ENCODE measurements around the gene SHANK3.

Gene SHANK3

DNA sequence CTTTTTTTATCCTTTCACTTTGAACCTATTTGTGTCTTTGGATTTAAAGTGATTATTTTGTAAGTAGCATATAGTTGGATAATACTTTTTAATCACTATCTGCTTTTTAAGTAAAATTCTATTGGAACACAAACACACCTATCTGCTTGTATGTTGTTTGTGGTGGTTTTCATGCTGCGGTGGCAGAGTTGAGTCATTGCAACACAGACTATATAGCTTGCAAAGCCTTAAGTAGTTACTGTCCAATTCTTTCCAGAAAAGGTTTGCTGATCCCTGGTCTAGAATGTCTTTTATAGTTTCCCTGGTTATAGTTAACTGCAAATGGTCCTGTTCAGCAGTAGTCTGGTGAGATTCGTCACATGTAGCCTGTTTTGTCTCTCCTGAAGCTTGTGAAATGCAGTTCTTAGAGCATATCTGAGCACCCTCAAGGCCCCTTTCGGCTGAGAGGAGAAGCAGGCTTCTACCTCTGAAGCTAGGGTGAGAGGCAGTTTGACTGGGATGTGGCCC is 21.5 kb downstream of the SHANK3 start:
- TF ChIP-seq, protein P1, sequence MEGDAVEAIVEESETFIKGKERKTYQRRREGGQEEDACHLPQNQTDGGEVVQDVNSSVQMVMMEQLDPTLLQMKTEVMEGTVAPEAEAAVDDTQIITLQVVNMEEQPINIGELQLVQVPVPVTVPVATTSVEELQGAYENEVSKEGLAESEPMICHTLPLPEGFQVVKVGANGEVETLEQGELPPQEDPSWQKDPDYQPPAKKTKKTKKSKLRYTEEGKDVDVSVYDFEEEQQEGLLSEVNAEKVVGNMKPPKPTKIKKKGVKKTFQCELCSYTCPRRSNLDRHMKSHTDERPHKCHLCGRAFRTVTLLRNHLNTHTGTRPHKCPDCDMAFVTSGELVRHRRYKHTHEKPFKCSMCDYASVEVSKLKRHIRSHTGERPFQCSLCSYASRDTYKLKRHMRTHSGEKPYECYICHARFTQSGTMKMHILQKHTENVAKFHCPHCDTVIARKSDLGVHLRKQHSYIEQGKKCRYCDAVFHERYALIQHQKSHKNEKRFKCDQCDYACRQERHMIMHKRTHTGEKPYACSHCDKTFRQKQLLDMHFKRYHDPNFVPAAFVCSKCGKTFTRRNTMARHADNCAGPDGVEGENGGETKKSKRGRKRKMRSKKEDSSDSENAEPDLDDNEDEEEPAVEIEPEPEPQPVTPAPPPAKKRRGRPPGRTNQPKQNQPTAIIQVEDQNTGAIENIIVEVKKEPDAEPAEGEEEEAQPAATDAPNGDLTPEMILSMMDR (IDR thresholded peaks at IDR 0.05; ENCODE audit: borderline replicate concordance, insufficient read depth, low read depth, low read length): no peak
- H3K4me3 ChIP-seq (ENCODE audit: low read depth, low read length): no peak overlapping the region

DNA sequence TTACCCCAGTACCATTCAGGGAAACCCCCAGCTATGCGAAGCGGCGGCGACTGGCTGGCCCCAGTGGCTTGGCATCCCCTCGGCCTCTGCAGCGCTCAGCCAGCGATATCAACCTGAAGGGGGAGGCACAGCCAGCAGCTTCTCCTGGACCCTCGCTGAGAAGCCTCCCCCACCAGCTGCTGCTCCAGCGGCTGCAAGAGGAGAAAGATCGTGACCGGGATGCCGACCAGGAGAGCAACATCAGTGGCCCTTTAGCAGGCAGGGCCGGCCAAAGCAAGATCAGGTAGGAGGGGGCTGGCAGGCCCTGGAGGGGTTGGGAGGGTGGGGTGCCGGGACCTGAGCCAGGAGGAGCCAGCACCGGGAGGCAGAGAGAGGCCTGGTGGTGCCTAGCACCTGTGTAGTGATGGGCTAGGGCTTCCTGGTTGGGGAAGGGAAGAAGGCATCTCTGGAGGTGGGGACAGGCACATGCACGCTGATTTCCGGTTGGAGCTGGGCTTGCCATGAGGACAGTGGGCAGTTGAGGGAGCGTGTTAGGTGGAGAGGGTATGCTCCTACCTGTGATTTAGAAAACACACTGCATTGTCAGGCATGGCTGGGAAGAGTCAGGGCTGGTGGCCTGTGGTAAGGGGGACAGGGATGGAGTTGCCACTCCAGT is 22.3 kb downstream of the SHANK3 start:
- H3K4me3 ChIP-seq (ENCODE audit: low read depth, low read length): no peak overlapping the region
- TF ChIP-seq, protein P1 (IDR thresholded peaks at IDR 0.05; ENCODE audit: borderline replicate concordance, insufficient read depth, low read depth, low read length): no peak

DNA sequence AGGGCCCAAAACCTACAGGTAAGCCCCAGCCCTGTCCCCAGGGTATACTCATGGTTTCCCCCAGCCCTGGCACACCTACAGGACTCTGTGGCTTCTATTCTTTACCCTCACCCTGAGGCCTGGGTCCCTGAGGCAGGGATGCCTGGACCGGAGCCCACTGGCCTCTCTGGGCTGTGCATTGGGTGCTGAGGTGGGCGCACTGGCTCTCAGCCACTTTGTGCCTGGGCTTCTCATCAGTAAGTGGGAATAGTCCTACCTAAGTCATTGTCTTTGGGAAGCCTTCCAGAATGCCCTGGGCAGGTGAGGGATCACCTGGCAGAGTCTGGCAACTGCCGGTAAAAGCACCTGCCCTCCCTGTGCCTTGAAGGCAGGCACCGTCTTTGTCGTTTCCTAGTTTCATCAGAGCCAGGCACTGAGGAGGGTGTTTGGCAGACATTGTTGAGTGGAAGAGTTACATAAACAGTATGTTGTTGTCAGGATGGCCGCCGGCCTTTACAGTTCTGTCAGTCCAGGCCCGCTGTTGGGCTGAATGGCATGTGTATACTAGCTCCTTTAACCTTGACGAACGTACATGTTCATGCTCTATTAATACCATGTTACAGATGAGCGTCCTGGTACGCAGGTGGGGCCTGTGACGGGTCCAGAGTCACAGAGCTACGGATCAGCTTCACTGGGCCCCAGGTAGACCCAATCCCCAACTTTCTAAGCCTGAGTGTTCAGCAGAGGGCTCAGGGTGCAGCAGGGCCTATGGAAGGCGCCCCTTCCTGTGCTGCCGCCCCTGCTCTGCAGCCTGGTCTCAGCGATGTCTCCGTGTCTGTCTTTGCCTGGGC is 23.0 kb downstream of the SHANK3 start:
- TF ChIP-seq, protein P1 (IDR thresholded peaks at IDR 0.05; ENCODE audit: borderline replicate concordance, insufficient read depth, low read depth, low read length): no peak
- H3K4me3 ChIP-seq (ENCODE audit: low read depth, low read length): no peak overlapping the region

DNA sequence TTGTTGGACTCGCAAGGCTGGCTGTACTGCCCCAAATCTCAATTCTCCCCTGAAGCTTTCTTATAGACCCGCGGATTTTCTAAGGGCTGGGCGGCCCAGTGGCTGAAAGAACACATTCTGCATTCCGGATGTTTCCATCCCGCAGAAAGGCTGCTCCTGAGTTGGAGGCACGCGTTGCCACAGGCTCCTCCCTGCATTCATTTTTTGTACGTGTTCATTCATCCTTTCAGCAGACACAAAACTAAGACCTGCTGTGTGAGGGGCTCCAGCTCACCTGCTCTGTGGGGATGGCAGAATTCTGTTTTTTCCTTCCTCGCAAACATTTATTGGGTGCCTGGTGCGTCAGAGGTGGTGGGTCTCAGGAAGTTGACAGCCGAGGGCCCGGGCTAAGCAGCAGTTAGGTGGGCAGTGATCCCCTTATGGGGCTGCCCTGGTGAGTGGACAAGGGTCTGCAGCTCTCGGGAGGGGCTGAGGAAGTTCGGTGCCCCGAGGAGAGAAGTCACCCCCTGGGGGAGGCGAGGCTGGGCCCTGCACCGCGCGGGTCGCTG is 23.7 kb downstream of the SHANK3 start:
- no peak overlapping the region for H3K4me3 ChIP-seq (ENCODE audit: low read depth, low read length)
- TF ChIP-seq, protein P1 (IDR thresholded peaks at IDR 0.05; ENCODE audit: borderline replicate concordance, insufficient read depth, low read depth, low read length): no peak

DNA sequence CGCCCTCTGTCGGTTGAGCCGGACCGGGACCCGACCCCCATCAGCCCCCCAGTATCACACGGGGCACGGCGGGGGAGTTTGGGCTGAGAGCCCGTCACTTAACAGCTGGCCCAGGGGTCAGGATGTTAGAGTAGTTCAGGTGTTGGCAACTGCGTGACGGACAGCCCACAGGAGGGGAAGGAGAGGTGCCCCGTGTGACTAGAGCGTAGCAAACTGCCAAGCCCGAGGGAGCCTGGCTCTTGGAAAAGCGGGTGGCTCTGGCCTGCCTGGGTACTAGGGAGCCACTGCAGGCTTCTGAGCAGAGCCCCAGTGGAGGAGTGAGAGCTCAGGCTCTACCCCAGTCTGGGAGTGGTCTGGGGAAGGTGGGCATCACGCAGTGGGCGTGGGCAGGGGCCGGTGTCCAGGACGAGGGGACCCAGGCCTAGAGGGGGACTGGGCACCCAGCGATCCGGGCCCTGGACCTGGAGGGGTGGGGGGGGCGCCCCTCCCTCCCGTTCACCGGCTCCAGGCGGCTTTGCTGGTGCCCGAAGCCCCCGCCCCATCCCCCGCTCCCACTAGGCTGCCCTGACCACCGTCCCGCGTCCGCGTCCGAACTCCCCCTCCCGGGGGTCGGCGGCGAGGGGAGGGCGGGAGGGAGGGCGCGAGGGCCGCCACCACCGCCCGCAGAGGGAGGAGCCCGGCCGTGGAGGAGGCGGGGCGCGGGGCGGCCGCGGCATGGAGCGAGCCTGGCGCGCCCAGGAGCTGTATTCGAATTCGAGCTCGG is 24.4 kb downstream of the SHANK3 start:
- no peak overlapping the region for H3K4me3 ChIP-seq (ENCODE audit: low read depth, low read length)

More for the DNA sequence above, 24.4 kb downstream of the SHANK3 start:
- TF ChIP-seq, protein P1 (IDR thresholded peaks at IDR 0.05; ENCODE audit: borderline replicate concordance, insufficient read depth, low read depth, low read length): no peak
